ENCODE data around the gene PADI2.

The PADI2 gene

DNA sequence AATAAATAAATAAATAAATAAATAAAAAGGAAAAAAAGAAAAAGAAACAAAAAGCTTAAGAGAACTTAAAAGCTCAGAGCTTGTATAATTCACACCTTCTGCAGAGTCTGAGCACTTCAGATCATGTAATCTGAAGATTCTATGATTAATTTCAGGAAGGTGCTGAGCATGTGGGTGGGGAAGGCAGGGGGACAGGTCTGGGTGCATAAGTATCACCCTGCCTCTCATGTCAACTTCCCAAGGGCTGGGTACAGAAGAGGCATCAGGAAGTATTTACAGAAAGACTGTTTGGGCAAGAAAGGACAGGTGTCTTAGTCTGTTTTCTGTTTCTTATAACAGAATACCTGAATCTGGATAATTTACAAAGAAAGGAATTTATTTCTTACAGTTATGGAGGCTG lies 20.4 kb upstream of the PADI2 start:
- Histone ChIP-seq H3K27ac (ENCODE audit: low read depth, low read length) (no peak overlapping the region), H3K4me2 (ENCODE audit: low read length) (no peak overlapping the region), H3K4me1 (ENCODE audit: control insufficient read depth, low read length) (no peaks in the 10 kb centered on the region), H3K36me3 (ENCODE audit: control insufficient read depth, low read length) (no peaks in the 10 kb centered on the region), H4K20me1 (ENCODE audit: control insufficient read depth, insufficient read depth, low read depth, low read length) (no peaks in the 10 kb centered on the region), H3F3A (ENCODE audit: control insufficient read depth, insufficient read depth) (no peaks in the 10 kb centered on the region), H3K9me3 (ENCODE audit: control insufficient read depth, insufficient read depth, low read length) (no peaks in the 10 kb centered on the region), H3K27me3 (ENCODE audit: control insufficient read depth, low read length) (peaks cover 18% of the 10 kb centered on the region), H3K79me2 (ENCODE audit: control insufficient read depth, low read length) (no peaks in the 10 kb centered on the region), H3K9me2 (replicated peaks; ENCODE audit: control insufficient read depth, low read length) (no peaks in the 10 kb centered on the region), H3K4me3 (ENCODE audit: low read length) (no peak overlapping the region)
- TF ChIP-seq CTCF (IDR thresholded peaks at IDR 0.05; ENCODE audit: low read depth, low read length, poor library complexity, severe bottlenecking), result no peak
- no peak for TF ChIP-seq EZH2phosphoT487 (IDR thresholded peaks at IDR 0.05; ENCODE audit: borderline replicate concordance, low read length)

GRCh38 chr1:17137441-17137840 lies 18.2 kb upstream of the PADI2 start:
- TF ChIP-seq EZH2phosphoT487 (IDR thresholded peaks at IDR 0.05; ENCODE audit: borderline replicate concordance, low read length) (no peak), CTCF (IDR thresholded peaks at IDR 0.05; ENCODE audit: low read depth, low read length, poor library complexity, severe bottlenecking) (no peak)
- H3F3A ChIP-seq (ENCODE audit: control insufficient read depth, insufficient read depth), result no peaks in the 10 kb centered on the region
- no peak overlapping the region for H3K27ac ChIP-seq (ENCODE audit: low read depth, low read length)
- H3K4me1 ChIP-seq (ENCODE audit: control insufficient read depth, low read length), result no peaks in the 10 kb centered on the region
- no peaks in the 10 kb centered on the region for H3K36me3 ChIP-seq (ENCODE audit: control insufficient read depth, low read length)
- no peaks in the 10 kb centered on the region for H3K9me3 ChIP-seq (ENCODE audit: control insufficient read depth, insufficient read depth, low read length)
- H4K20me1 ChIP-seq (ENCODE audit: control insufficient read depth, insufficient read depth, low read depth, low read length), result no peaks in the 10 kb centered on the region
- no peak overlapping the region for H3K4me2 ChIP-seq (ENCODE audit: low read length)
- no peak overlapping the region for H3K4me3 ChIP-seq (ENCODE audit: low read length)
- no peaks in the 10 kb centered on the region for H3K79me2 ChIP-seq (ENCODE audit: control insufficient read depth, low read length)
- H3K27me3 ChIP-seq (ENCODE audit: control insufficient read depth, low read length), result peaks cover 21% of the 10 kb centered on the region
- no peaks in the 10 kb centered on the region for H3K9me2 ChIP-seq (replicated peaks; ENCODE audit: control insufficient read depth, low read length)

GRCh38 chr1:17136936-17137335 lies 17.7 kb upstream of the PADI2 start:
- H3K79me2 ChIP-seq (ENCODE audit: control insufficient read depth, low read length), result no peaks in the 10 kb centered on the region
- H3F3A ChIP-seq (ENCODE audit: control insufficient read depth, insufficient read depth), result no peaks in the 10 kb centered on the region
- H3K27me3 ChIP-seq (ENCODE audit: control insufficient read depth, low read length), result peaks cover 17% of the 10 kb centered on the region
- H3K4me2 ChIP-seq (ENCODE audit: low read length), result no peak overlapping the region
- no peak overlapping the region for H3K27ac ChIP-seq (ENCODE audit: low read depth, low read length)
- no peaks in the 10 kb centered on the region for H3K9me3 ChIP-seq (ENCODE audit: control insufficient read depth, insufficient read depth, low read length)
- no peak overlapping the region for H3K4me3 ChIP-seq (ENCODE audit: low read length)
- H3K4me1 ChIP-seq (ENCODE audit: control insufficient read depth, low read length), result no peaks in the 10 kb centered on the region
- H3K9me2 ChIP-seq (replicated peaks; ENCODE audit: control insufficient read depth, low read length), result no peaks in the 10 kb centered on the region
- H4K20me1 ChIP-seq (ENCODE audit: control insufficient read depth, insufficient read depth, low read depth, low read length), result no peaks in the 10 kb centered on the region
- no peaks in the 10 kb centered on the region for H3K36me3 ChIP-seq (ENCODE audit: control insufficient read depth, low read length)
- TF ChIP-seq EZH2phosphoT487 (IDR thresholded peaks at IDR 0.05; ENCODE audit: borderline replicate concordance, low read length) (no peak), CTCF (IDR thresholded peaks at IDR 0.05; ENCODE audit: low read depth, low read length, poor library complexity, severe bottlenecking) (no peak)

DNA sequence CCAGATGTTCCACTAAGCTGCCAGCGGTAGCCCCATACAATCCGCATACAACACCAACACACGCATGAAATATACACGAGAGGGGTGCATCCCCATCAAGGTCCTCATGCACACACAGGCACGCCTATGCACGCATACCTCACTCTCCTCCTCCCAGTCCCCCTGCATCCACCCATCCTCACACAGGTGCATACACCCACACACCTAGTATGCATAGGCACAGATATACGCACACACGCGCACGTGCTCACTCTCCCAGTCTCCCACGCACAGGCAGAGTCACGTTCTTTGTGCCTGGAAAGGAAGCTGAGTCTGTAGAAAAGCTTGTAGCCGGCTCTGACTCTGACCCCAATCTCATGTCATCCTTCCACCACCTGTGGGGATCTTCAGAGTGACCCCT lies 16.9 kb upstream of the PADI2 start:
- Histone ChIP-seq H3K27me3 (ENCODE audit: control insufficient read depth, low read length) (peaks cover 9% of the 10 kb centered on the region), H4K20me1 (ENCODE audit: control insufficient read depth, insufficient read depth, low read depth, low read length) (no peaks in the 10 kb centered on the region), H3K4me1 (ENCODE audit: control insufficient read depth, low read length) (no peaks in the 10 kb centered on the region), H3K4me2 (ENCODE audit: low read length) (no peak overlapping the region), H3K79me2 (ENCODE audit: control insufficient read depth, low read length) (no peaks in the 10 kb centered on the region), H3K9me2 (replicated peaks; ENCODE audit: control insufficient read depth, low read length) (no peaks in the 10 kb centered on the region), H3K4me3 (ENCODE audit: low read length) (no peak overlapping the region), H3K9me3 (ENCODE audit: control insufficient read depth, insufficient read depth, low read length) (no peaks in the 10 kb centered on the region), H3K27ac (ENCODE audit: low read depth, low read length) (no peak overlapping the region), H3K36me3 (ENCODE audit: control insufficient read depth, low read length) (no peaks in the 10 kb centered on the region), H3F3A (ENCODE audit: control insufficient read depth, insufficient read depth) (no peaks in the 10 kb centered on the region)
- TF ChIP-seq EZH2phosphoT487 (IDR thresholded peaks at IDR 0.05; ENCODE audit: borderline replicate concordance, low read length) (no peak), CTCF (IDR thresholded peaks at IDR 0.05; ENCODE audit: low read depth, low read length, poor library complexity, severe bottlenecking) (no peak)
